ENCODE data around the gene PSMD12. TPM values are rescaled to one million over a fixed set of nuclear protein-coding genes. Genes with fewer than 3 reads are reported as not detected.

The PSMD12 gene
- polyA plus RNA-seq, 1 of the 3 experiments (the other 2 are of a cell fraction), result 31.4 TPM

GRCh38 chr17:67324330-67324729, 42.0 kb downstream of the PSMD12 start:
- WGBS (ENCODE audit: low lambda C conversion rate), result 91% methylated on average over 2 of the region's 2 CpGs
- Histone ChIP-seq H4K20me1 (ENCODE audit: insufficient read depth) (no peaks in the 10 kb centered on the region), H3K4me3 (ENCODE audit: low read depth in 2 of 2, low read length in 1 of 2) (no peak overlapping the region), H3K9ac (no peak overlapping the region), H2AFZ (ENCODE audit: low read depth) (no peak overlapping the region), H3K9me3 (no peaks in the 10 kb centered on the region), H3K36me3 (replicated peaks in 1 of 2; ENCODE audit: control insufficient read depth in 1 of 2, insufficient read depth in 2 of 2, low read length in 1 of 2) (no peaks in the 10 kb centered on the region), H3F3A (replicated peaks; ENCODE audit: insufficient read depth) (no peaks in the 10 kb centered on the region), H3K79me2 (ENCODE audit: insufficient read depth) (no peaks in the 10 kb centered on the region), H3K9me2 (no peaks in the 10 kb centered on the region), H3K4me1 (ENCODE audit: control insufficient read depth in 1 of 2, insufficient read depth in 2 of 2, low read depth in 1 of 2, low read length in 1 of 2) (no peaks in the 10 kb centered on the region), H3K27me3 (ENCODE audit: insufficient read depth) (peaks cover 5% of the 10 kb centered on the region; the same call in 1 of the 2 replicates), H3K4me2 (no peak overlapping the region), H3K27ac (ENCODE audit: low read depth in 2 of 2, low read length in 1 of 2) (no peak overlapping the region)
- DNase-seq, result no peak
- POLR2A ChIA-PET, result no interaction called here
- TF ChIP-seq FOXM1 (IDR thresholded peaks at IDR 0.05; ENCODE audit: low read depth), result no peak
- TF ChIP-seq RAD21 (IDR thresholded peaks at IDR 0.05; ENCODE audit: low read length), result no peak
- no peak for TF ChIP-seq JUND (IDR thresholded peaks at IDR 0.05)
- no peak for TF ChIP-seq EZH2phosphoT487 (IDR thresholded peaks at IDR 0.05; ENCODE audit: borderline replicate concordance, low read depth)
- no peak for TF ChIP-seq REST (IDR thresholded peaks at IDR 0.05; ENCODE audit: low read depth, low read length)
- TF ChIP-seq TEAD4 (IDR thresholded peaks at IDR 0.05; ENCODE audit: borderline replicate concordance, insufficient read depth), result no peak
- no peak for TF ChIP-seq POLR2AphosphoS5 (IDR thresholded peaks at IDR 0.05; ENCODE audit: low read depth, low read length)
- TF ChIP-seq SMC3 (IDR thresholded peaks at IDR 0.05; ENCODE audit: low read depth, low read length), result no peak
- no peak for TF ChIP-seq YY1 (IDR thresholded peaks at IDR 0.05; ENCODE audit: low read depth)
- TF ChIP-seq SIN3A (IDR thresholded peaks at IDR 0.05; ENCODE audit: borderline replicate concordance, low read depth, low read length), result no peak
- TF ChIP-seq TCF12 (IDR thresholded peaks at IDR 0.05), result no peak
- no peak for TF ChIP-seq CTCF (IDR thresholded peaks at IDR 0.05)
- CTCF ChIA-PET, result no interaction called here

- Histone ChIP-seq H3F3A (replicated peaks; ENCODE audit: insufficient read depth) (no peaks in the 10 kb centered on the region), H4K20me1 (ENCODE audit: insufficient read depth) (no peaks in the 10 kb centered on the region), H3K4me3 (ENCODE audit: low read depth in 2 of 2, low read length in 1 of 2) (no peak overlapping the region), H2AFZ (ENCODE audit: low read depth) (no peak overlapping the region), H3K27ac (ENCODE audit: low read depth in 2 of 2, low read length in 1 of 2) (no peak overlapping the region), H3K4me1 (ENCODE audit: control insufficient read depth in 1 of 2, insufficient read depth in 2 of 2, low read depth in 1 of 2, low read length in 1 of 2) (no peaks in the 10 kb centered on the region), H3K9ac (no peak overlapping the region), H3K79me2 (ENCODE audit: insufficient read depth) (no peaks in the 10 kb centered on the region), H3K9me3 (no peaks in the 10 kb centered on the region), H3K27me3 (ENCODE audit: insufficient read depth) (peaks cover 5% of the 10 kb centered on the region; the same call in 1 of the 2 replicates), H3K36me3 (replicated peaks in 1 of 2; ENCODE audit: control insufficient read depth in 1 of 2, insufficient read depth in 2 of 2, low read length in 1 of 2) (no peaks in the 10 kb centered on the region), H3K9me2 (no peaks in the 10 kb centered on the region), H3K4me2 (no peak overlapping the region)
- ChIA-PET CTCF (no interaction called here), POLR2A (no interaction called here)
- WGBS (ENCODE audit: low lambda C conversion rate), result 79% methylated on average over 3 of the region's 3 CpGs
- no peak for DNase-seq
- no peak for TF ChIP-seq JUND (IDR thresholded peaks at IDR 0.05)
- TF ChIP-seq SIN3A (IDR thresholded peaks at IDR 0.05; ENCODE audit: borderline replicate concordance, low read depth, low read length), result no peak
- no peak for TF ChIP-seq GABPA (IDR thresholded peaks at IDR 0.05; ENCODE audit: low read depth)
- no peak for TF ChIP-seq FOXJ3 (CRISPR knock-in tag; IDR thresholded peaks at IDR 0.05)
- TF ChIP-seq EZH2phosphoT487 (IDR thresholded peaks at IDR 0.05; ENCODE audit: borderline replicate concordance, low read depth), result no peak
- TF ChIP-seq NRF1 (IDR thresholded peaks at IDR 0.05; ENCODE audit: low read depth, low read length), result no peak
- no peak for TF ChIP-seq FOSL2 (IDR thresholded peaks at IDR 0.05; ENCODE audit: borderline replicate concordance, low read depth)
- no peak for TF ChIP-seq MXI1 (IDR thresholded peaks at IDR 0.05; ENCODE audit: low read depth, low read length)
- no peak for TF ChIP-seq FOXM1 (IDR thresholded peaks at IDR 0.05; ENCODE audit: low read depth)
- TF ChIP-seq USF1 (IDR thresholded peaks at IDR 0.05; ENCODE audit: borderline replicate concordance, low read depth), result no peak
Observed at GRCh38 chr17:67323445-67323844, 42.9 kb downstream of the PSMD12 start.

Measured in SK-N-SH (cell line).